Body of pancreas (tissue), 4 donors: ENCODE data around the gene CYP2W1. TPM values are rescaled to one million over a fixed set of nuclear protein-coding genes. Genes with fewer than 3 reads are reported as not detected.

Experiments used
- ATAC-seq: fragments of 150-250 bp; one replicate; pipeline ENCODE4 v1.9.1; 2016
- DNase-seq, 4 donors: peaks; one replicate each; pipeline ENCODE4 v3.0.0-alpha.2; 2019
- H3K27ac ChIP-seq, 4 donors: fragments of 200-600 bp; sonication (generic); 1 replicate in 3 of 4; 2 replicates in 1 of 4; pipeline versions ENCODE4 v1.5.1 to v1.6.1; 2016 to 2019; ENCODE audit warnings: mild to moderate bottlenecking in 1 of 4, mixed read lengths in 1 of 4, moderate library complexity in 1 of 4
- H3K27me3 ChIP-seq, 2 donors: fragments of 200-600 bp; sonication (generic); one replicate each; pipeline ENCODE4 v1.6.0; 2016; ENCODE audit warnings: mild to moderate bottlenecking in 1 of 2
- H3K36me3 ChIP-seq, 2 donors: fragments of 200-600 bp; sonication (generic); replicated peaks in 1 of 2; 2 replicates each; pipeline ENCODE4 v1.5.1; 2016; ENCODE audit warnings: low read depth in 2 of 2; ENCODE audit not compliant: insufficient read depth in 1 of 2
- H3K4me1 ChIP-seq: fragments of 200-600 bp; sonication (generic); one replicate; pipeline ENCODE4 v1.6.0; 2016
- H3K4me3 ChIP-seq, 2 donors: fragments of 200-600 bp; sonication (generic); 1 replicate in 1 of 2; 2 replicates in 1 of 2; pipeline ENCODE4 v1.5.1; 2016 to 2019
- H3K9me3 ChIP-seq, 3 donors: fragments of 200-600 bp; sonication (generic); 1 replicate in 2 of 3; 2 replicates in 1 of 3; pipeline ENCODE4 v1.5.1; 2016
- CTCF ChIP-seq, 7 experiments: fragments of 450-650 bp in 4 of 7; fragments of 200-600 bp in 3 of 7; sonication (generic) in 3 of 7; IDR thresholded peaks; one replicate each; pipeline ENCODE4 v1.5.1; 2016 to 2019; ENCODE audit warnings: antibody characterized with exemption in 7 of 7
- POLR2A ChIP-seq, 3 donors: fragments of 450-650 bp; IDR thresholded peaks; one replicate each; pipeline ENCODE4 v1.6.1; 2016; ENCODE audit warnings: antibody characterized with exemption in 3 of 3, mild to moderate bottlenecking in 2 of 3
- WGBS, 2 donors: methylation state at CpG; one replicate each; pipeline ENCODE4 v1.1.5; 2017; 5-methylcytosine and 5-hydroxymethylcytosine counted together
- intact Hi-C: fragments of 100-400 bp; cut with DNase I; formaldehyde crosslinking; loops from one replicate; pipeline ENCODE4 v1.15.1; 2023
- total RNA-seq, 2 donors: library from RNA; depleted of rRNA; stranded (reverse); fragments of >200 nt; gene quantifications; one replicate each; pipeline ENCODE4 v1.1.0, GENCODE V29; 2016

CYP2W1 gene
- total RNA-seq, 2 donors from 2014 or later = not detected

- ATAC-seq (no peak), DNase-seq (no peak)
- no peaks in the 10 kb centered on the region for H3K9me3 ChIP-seq
- intact Hi-C loops = loop anchor here (2.0 to 10.0 kb wide), 2 partner anchors 77 to 183 kb away; no protein-coding TSS in a partner anchor
- peaks cover 25% of the 10 kb centered on the region for H3K4me1 ChIP-seq
- H3K27ac ChIP-seq = no peak overlapping the region
- H3K27me3 ChIP-seq = no peaks in the 10 kb centered on the region
- WGBS, 2 donors = 73 to 79% methylated on average over 21 to 24 of the region's 34 CpGs
- H3K36me3 ChIP-seq = no peaks in the 10 kb centered on the region
- no peak overlapping the region for H3K4me3 ChIP-seq
- TF ChIP-seq POLR2A (IDR thresholded peaks at IDR 0.05) (no peak), CTCF (IDR thresholded peaks at IDR 0.05) (no peak)
Measured at GRCh38 chr7:991729-992656, 9.0 kb downstream of the CYP2W1 start.

- WGBS, 2 donors = 20 to 24% methylated on average over 19 to 30 of the region's 34 CpGs
- Histone ChIP-seq H3K4me3 (no peak overlapping the region), H3K27ac (no peak overlapping the region), H3K4me1 (peaks cover 17% of the 10 kb centered on the region), H3K9me3 (no peaks in the 10 kb centered on the region), H3K27me3 (no peaks in the 10 kb centered on the region), H3K36me3 (no peaks in the 10 kb centered on the region)
- intact Hi-C loops = loop anchor here (2.0 to 10.0 kb wide), 2 partner anchors 76 to 182 kb away; no protein-coding TSS in a partner anchor
- TF ChIP-seq POLR2A (IDR thresholded peaks at IDR 0.05) = no peak
- TF ChIP-seq CTCF (IDR thresholded peaks at IDR 0.05) = peak; percentile 100
- DNase-seq (peak; percentile 96 to 98 (median 97)), ATAC-seq (peak; percentile 98)
Measured at GRCh38 chr7:992709-993607, 10.0 kb downstream of the CYP2W1 start.

- WGBS, 2 donors = 63 to 77% methylated on average over 12 to 28 of the region's 28 CpGs
- H3K4me1 ChIP-seq = peaks cover 9% of the 10 kb centered on the region
- no peak for ATAC-seq
Measured at GRCh38 chr7:994592-995308, 11.8 kb downstream of the CYP2W1 start.

More at GRCh38 chr7:994592-995308, 11.8 kb downstream of the CYP2W1 start:
- Histone ChIP-seq H3K4me3 (no peak overlapping the region), H3K27ac (no peak overlapping the region), H3K9me3 (no peaks in the 10 kb centered on the region), H3K36me3 (peaks cover 0 to 2% of the 10 kb centered on the region in 2 donors), H3K27me3 (no peaks in the 10 kb centered on the region)
- TF ChIP-seq CTCF (IDR thresholded peaks at IDR 0.05) (no peak), POLR2A (IDR thresholded peaks at IDR 0.05) (no peak)
- DNase-seq = no peak
- intact Hi-C loops = loop anchor here (2.0 to 10.0 kb wide), 2 partner anchors 68 to 180 kb away; no protein-coding TSS in a partner anchor
